GM18868 (cell line): ENCODE results near the gene DEK.

ENCODE experiments used
- ATAC-seq: cut with Tn5 transposase; IDR thresholded peaks from one replicate; pipeline ENCODE4 v1.9.1; 2021; ENCODE audit warnings: mild to moderate bottlenecking, moderate library complexity; ENCODE audit not compliant: unreplicated experiment

DEK gene

DNA sequence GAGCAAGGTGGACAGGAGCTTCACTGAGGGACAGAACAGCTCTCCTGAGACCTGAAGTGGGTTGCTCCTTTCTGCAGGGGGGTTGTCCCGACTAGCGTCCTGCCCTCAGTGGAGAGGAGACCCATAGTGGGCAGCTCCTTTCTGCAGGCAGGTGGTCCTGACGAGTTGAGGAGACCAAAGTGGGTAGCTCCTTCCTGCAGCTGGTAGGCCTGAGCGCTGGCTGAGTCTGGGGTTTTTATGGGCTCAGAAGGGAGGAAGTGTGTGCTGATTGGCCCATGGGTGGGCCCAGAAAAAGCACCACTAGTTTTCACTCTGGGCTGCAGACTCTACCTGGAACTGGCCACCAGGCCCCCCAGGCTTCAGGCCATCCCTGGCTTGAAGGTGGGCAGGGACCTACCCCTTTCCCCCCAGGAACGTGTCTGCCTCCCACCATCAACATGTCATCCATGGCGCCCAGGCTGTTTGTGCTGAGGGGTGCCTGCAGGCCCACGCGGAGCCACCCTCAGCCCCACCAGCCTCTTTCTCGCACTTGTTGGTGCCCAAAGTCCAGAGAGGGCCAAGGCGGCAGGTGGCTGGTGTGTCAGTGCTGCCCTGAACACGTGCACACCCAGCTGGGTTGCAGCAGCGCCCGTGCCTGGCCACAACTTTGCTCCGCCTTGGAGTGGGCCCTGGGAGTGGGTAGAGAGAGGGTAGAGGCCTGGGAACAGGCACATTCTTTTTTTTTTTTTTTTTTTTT lies 1.6 kb upstream of the DEK start:
- no peak for ATAC-seq

GRCh38 chr6:18264923-18265377 lies 620 bp upstream of the DEK start:
- no peak for ATAC-seq

DNA sequence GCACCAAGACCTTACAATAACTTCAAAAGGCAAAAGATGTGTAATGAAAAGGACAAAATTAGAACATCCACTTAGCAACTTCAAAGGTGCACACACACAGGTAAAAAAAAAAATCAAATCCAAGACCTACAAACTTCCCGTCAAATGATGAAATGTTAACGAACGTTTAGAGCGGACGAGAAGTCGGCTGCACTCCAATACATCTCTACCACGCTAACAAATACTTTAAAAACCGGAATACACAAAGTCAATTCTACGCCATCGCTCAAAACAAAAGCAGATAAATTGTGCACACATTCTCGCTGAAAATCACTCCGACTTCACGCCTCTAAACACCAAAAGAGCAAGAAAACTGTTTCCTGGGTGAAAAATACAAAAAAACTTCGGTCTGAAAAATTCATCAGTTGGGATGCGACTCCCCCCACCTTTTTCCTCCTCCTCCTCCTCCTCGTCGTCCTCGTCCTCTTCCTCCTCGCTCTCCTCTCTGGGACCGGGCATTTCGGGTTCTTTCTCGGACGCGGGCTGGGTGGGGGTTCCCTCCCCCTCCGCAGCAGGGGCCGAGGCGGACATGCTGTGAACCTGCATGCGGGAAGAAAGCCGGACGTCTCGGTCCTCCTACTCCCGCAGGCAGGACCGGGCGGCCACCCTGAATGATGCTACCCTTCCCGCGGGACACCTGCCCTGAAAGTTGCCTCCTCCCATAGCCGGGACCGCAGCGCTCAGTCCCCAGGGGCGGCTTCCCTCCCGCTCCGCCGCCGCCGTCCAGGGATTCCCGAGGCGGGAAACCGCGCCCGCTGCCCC lies 712 bp downstream of the DEK start:
- ATAC-seq = no peak

- peak; percentile 47 for ATAC-seq
Measured at GRCh38 chr6:18262702-18263417, 1.5 kb downstream of the DEK start.

- no peak for ATAC-seq
Measured at GRCh38 chr6:18261877-18262276, 2.5 kb downstream of the DEK start.

DNA sequence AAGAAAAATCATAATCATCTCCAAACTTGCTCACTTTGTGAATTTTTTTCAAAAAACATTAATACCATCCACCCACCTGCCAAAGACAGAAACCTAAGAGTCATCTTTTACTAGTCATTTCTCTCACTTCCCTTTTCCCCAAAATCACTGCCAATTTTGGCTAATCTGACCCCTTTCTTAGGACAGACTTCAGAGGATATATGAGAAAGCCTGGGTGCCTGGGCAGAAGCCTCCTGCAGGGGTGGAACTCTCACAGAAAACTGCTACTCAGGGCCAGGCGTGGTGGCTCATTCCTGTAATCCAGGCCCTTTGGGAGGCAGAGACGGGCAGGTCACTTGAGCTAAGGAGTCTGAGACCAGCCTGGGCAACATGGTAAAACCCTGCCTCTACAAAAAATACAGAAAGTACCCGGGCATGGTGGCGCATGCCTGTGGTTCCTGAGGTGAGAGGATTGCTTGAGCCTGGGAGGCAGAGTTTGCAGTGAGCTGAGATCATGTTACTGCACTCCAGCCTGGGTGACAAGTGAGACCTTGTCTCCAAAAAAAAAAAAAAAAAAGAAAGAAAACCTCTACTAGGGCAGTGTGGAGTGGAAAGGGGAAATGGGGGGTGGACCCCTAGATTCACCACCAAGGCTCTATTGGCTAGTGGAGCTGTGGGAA lies 3.8 kb downstream of the DEK start:
- ATAC-seq = peak; percentile 49

GRCh38 chr6:18259675-18260447 lies 4.5 kb downstream of the DEK start:
- ATAC-seq = no peak

- ATAC-seq = no peak
Measured at GRCh38 chr6:18254793-18255192, 9.5 kb downstream of the DEK start.

- no peak for ATAC-seq
Measured at GRCh38 chr6:18253635-18254034, 10.7 kb downstream of the DEK start.

DNA sequence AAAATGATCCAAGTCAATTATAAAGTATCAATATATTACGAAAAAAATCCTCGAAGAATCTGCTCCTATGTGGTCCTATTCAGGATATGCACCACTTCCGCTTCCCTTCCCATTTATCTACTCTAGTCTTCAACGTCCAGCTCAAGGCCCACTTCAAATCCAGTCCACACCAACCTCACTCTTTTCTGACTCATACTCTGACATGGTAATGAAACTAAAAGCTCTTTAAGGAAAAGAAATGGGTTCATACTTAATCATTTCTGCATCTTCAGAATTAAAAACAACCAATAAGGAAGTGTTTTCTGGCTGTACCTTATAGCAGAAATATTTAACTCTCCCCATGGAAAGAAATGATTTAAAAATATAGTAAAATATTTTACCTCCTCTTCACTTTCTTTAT lies 15.1 kb downstream of the DEK start:
- no peak for ATAC-seq

- no peak for ATAC-seq
Measured at GRCh38 chr6:18248698-18249097, 15.6 kb downstream of the DEK start.

DNA sequence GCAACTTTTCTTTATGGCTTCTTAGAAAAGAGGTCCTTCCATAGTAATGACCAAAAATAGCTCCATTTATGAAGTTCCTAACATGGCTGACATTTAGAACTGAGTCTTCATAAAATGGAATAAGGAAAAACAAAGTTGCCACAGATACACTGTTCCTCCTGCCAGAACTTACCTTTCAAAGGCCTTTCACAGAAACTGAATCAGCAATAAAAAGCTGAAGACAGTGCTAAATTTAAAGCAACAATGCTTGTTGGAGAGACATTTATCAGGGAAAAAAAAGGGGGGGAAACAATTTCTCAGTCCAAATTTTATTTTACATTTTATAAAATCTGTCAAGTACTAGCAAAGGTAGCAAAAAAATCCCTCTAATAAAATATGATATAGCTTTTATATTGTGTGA lies 17.3 kb downstream of the DEK start:
- no peak for ATAC-seq

GRCh38 chr6:18246205-18246604 lies 18.1 kb downstream of the DEK start:
- no peak for ATAC-seq

DNA sequence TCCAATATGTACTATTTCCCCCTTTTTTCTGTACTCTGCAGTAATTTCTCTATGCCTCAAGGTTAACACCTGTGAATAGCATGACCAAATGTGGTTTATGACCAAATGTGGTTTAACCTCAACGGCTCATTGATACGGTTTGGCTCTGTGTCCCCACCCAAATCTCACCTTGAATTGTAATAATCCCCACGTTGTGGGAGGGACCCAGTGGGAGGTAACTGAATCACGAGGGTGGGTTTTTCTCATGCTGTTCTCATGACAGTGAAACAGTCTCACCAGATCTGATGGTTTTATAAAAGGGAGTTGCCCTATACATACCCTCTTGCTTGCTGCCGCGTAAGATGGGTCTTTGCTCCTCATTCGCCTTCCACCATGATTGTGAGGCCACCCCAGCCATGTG lies 18.7 kb downstream of the DEK start:
- ATAC-seq = peak; percentile 40

GRCh38 chr6:18245079-18245478 lies 19.3 kb downstream of the DEK start:
- ATAC-seq = no peak

DNA sequence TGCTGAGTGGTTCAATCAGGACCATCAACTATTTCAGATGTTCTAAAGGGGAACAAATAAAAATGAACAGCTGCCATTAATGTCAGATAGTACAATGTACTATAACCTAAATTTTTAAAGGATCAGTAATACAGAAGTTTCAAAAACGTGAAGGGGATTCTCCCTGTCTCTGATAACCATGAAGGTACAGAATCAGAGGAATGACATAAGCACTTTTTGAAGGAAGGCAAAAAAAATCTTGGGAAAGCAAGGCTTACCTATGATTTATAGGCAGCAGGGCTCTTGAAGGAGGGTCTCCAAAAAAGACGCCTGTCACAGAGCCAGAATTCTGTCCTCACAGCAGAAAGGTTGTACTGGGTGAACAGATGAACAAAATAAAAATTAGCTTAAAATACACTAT lies 20.1 kb downstream of the DEK start:
- no peak for ATAC-seq

DNA sequence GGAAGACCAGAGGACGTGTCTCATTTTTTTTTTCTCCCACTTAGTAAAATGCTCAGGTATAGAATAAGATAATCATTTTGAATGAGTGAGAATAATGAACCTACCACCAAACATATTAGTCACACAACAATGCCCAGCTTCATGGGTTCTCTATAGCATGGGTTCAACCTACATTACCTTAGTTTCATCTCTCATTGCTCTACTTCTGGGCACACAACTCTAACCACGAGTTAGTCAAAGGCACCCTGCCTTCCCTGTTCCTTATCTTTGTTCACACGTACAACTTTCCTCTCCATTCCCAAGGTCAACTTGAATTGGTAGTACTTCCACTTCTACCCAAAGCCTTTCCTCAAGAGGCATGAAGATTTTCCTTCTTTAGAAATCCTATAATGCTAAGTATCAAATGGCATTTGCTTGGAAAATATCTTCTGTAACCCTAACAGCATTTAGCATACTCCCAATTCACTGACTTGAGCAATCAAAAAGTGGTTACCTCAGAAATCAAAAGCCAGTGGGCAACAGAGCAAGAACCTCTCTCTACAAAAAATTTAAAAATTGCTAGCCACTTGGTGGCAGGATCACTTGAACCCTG lies 20.9 kb downstream of the DEK start:
- peak; percentile 54 for ATAC-seq

DNA sequence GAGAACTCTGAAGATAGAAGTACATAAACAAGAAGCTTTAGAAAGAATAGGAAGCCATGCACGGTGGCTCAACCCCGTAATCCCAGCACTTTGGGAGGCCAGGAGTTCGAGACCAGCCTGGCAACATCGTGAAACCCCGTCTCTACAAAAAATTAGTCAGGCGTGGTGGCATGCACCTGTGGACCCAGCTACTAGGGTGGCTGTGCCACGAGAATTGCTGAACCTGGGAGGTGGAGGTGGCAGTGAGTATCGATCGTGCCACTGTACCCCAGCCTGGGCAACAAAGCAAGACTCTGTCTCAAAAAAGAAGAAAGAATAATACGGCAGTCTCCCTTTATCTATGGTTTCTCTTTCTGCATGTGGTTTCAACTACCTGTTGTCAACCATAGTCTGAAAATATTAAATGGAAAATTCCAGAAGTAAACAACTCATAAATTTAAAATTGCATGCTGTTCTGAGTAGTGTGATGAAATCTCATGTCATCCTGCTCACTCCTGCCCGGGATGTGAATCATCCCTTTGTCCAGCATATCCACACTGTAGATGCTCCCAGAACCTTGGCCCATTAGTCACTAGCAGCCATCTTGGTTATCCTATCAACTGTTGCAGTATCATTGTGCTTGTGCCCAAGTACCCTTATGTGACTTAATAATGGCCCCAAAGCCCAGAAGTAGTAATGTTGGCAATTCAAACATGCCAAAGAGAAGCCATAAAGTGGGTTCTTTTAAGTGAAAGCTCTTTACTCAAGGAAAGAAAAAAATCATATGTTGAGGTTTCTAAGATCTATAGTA lies 22.1 kb downstream of the DEK start:
- ATAC-seq = no peak
